Liver (tissue), 9 donors: ENCODE data around the gene ENPP3. TPM values are rescaled to one million over a fixed set of nuclear protein-coding genes. Genes with fewer than 3 reads are reported as not detected.

Experiments
- DNase-seq: peaks from one replicate; pipeline ENCODE4 v3.0.0-alpha.2; 2017; ENCODE audit warnings: low spot score
- H3K27ac ChIP-seq, 2 donors: one replicate each; pipeline ENCODE4 v1.7.0; 2013; ENCODE audit warnings: inconsistent platforms in 2 of 2, low read length in 2 of 2, control low read depth in 1 of 2, low read depth in 1 of 2, mild to moderate bottlenecking in 1 of 2
- H3K27me3 ChIP-seq, 4 donors: one replicate each; pipeline versions ENCODE4 v1.6.1 to v1.7.0; 2013; ENCODE audit warnings: low read length in 3 of 4, inconsistent platforms in 1 of 4, mild to moderate bottlenecking in 1 of 4, moderate library complexity in 1 of 4; ENCODE audit not compliant: control insufficient read depth in 4 of 4, insufficient read depth in 4 of 4
- H3K36me3 ChIP-seq, 4 donors: one replicate each; pipeline versions ENCODE4 v1.6.1 to v1.7.0; 2013; ENCODE audit warnings: low read length in 3 of 4, mild to moderate bottlenecking in 3 of 4, low read depth in 1 of 4, moderate library complexity in 1 of 4; ENCODE audit not compliant: control insufficient read depth in 4 of 4, insufficient read depth in 3 of 4
- H3K4me1 ChIP-seq, 4 donors: one replicate each; pipeline versions ENCODE4 v1.6.1 to v1.7.0; 2013; ENCODE audit warnings: low read length in 3 of 4, mild to moderate bottlenecking in 3 of 4, moderate library complexity in 1 of 4; ENCODE audit not compliant: control insufficient read depth in 4 of 4, insufficient read depth in 4 of 4
- H3K4me3 ChIP-seq, 3 donors: one replicate each; pipeline versions ENCODE4 v1.6.1 to v1.7.0; 2013; ENCODE audit warnings: low read length in 3 of 3, control low read depth in 1 of 3, low read depth in 1 of 3, mild to moderate bottlenecking in 1 of 3
- H3K9ac ChIP-seq, 2 donors: one replicate each; pipeline ENCODE4 v1.7.0; 2013; ENCODE audit warnings: low read length in 2 of 2, mild to moderate bottlenecking in 2 of 2, moderate library complexity in 2 of 2, control low read depth in 1 of 2, low read depth in 1 of 2
- H3K9me3 ChIP-seq, 4 donors: one replicate each; pipeline versions ENCODE4 v1.6.1 to v1.7.0; 2013; ENCODE audit warnings: low read length in 3 of 4; ENCODE audit not compliant: control insufficient read depth in 4 of 4
- EGR1 ChIP-seq, 2 donors: IDR thresholded peaks; 2 replicates each; pipeline ENCODE4 v1.6.1; 2016 to 2018; ENCODE audit warnings: antibody characterized with exemption in 2 of 2, low read depth in 2 of 2
- FOXA1 ChIP-seq: IDR thresholded peaks from 2 replicates; pipeline ENCODE4 v1.6.1; 2016; ENCODE audit warnings: antibody characterized with exemption
- FOXA2 ChIP-seq: IDR thresholded peaks from 2 replicates; pipeline ENCODE4 v1.6.1; 2016; ENCODE audit warnings: antibody characterized with exemption
- GABPA ChIP-seq, 2 donors: IDR thresholded peaks in 1 of 2; conservative IDR thresholded peaks in 1 of 2; 2 replicates each; pipeline ENCODE4 v1.6.1; 2016; ENCODE audit warnings: antibody characterized with exemption in 2 of 2, mild to moderate bottlenecking in 1 of 2, moderate library complexity in 1 of 2
- HNF4A ChIP-seq, 2 donors: conservative IDR thresholded peaks; 2 replicates each; pipeline ENCODE4 v1.6.1; 2016; ENCODE audit warnings: antibody characterized with exemption in 2 of 2, mild to moderate bottlenecking in 2 of 2
- HNF4G ChIP-seq: IDR thresholded peaks from 2 replicates; pipeline ENCODE4 v1.6.1; 2016; ENCODE audit warnings: antibody characterized with exemption
- JUND ChIP-seq, 2 donors: IDR thresholded peaks; 2 replicates each; pipeline ENCODE4 v1.6.1; 2016; ENCODE audit warnings: antibody characterized with exemption in 2 of 2
- MAX ChIP-seq: IDR thresholded peaks from 2 replicates; pipeline ENCODE4 v1.6.1; 2016; ENCODE audit warnings: antibody characterized with exemption
- NR2F2 ChIP-seq: IDR thresholded peaks from 2 replicates; pipeline ENCODE4 v1.6.1; 2016; ENCODE audit warnings: antibody characterized with exemption
- RAD21 ChIP-seq, 2 donors: IDR thresholded peaks; 2 replicates each; pipeline ENCODE4 v1.6.1; 2016; ENCODE audit warnings: antibody characterized with exemption in 2 of 2, mild to moderate bottlenecking in 2 of 2
- REST ChIP-seq: IDR thresholded peaks from 2 replicates; pipeline ENCODE4 v1.6.1; 2016; ENCODE audit warnings: antibody characterized with exemption, mild to moderate bottlenecking
- RXRA ChIP-seq, 2 donors: IDR thresholded peaks; 2 replicates each; pipeline ENCODE4 v1.6.1; 2017 to 2018; ENCODE audit warnings: antibody characterized with exemption in 2 of 2, mild to moderate bottlenecking in 1 of 2
- SP1 ChIP-seq: IDR thresholded peaks from 2 replicates; pipeline ENCODE4 v1.6.1; 2018; ENCODE audit warnings: antibody characterized with exemption, mild to moderate bottlenecking
- TAF1 ChIP-seq: conservative IDR thresholded peaks from 2 replicates; pipeline ENCODE4 v1.6.1; 2016; ENCODE audit warnings: antibody characterized with exemption, mild to moderate bottlenecking
- YY1 ChIP-seq: IDR thresholded peaks from 2 replicates; pipeline ENCODE4 v1.6.1; 2016; ENCODE audit warnings: antibody characterized with exemption, mild to moderate bottlenecking
- ZBTB33 ChIP-seq: IDR thresholded peaks from 2 replicates; pipeline ENCODE4 v1.6.1; 2016; ENCODE audit warnings: antibody characterized with exemption
- WGBS: extraction: QIAGEN DNeasy Blood & Tissue Kit; methylation state at CpG from one replicate; pipeline ENCODE4 v1.1.7; 2013; 5-methylcytosine and 5-hydroxymethylcytosine counted together
- polyA plus RNA-seq, 2 donors: library from polyadenylated mRNA; stranded (reverse) in 1 of 2; unstranded in 1 of 2; fragments of 200-250 nt in 1 of 2; fragments of >200 nt in 1 of 2; fragmentation: Nextera tagmentation in 1 of 2; extraction: Ambion mirVana in 1 of 2; gene quantifications; one replicate each; pipeline versions ENCODE4 v1.2.1 to v1.2.3, GENCODE V29; 2013 to 2015
- total RNA-seq, 2 donors: library from RNA; depleted of rRNA; stranded (reverse); fragments of >200 nt; gene quantifications; one replicate each; pipeline ENCODE4 v1.2.3, GENCODE V29; 2014
- TF ChIP-seq, protein P1 (sequence below): IDR thresholded peaks from 2 replicates; pipeline ENCODE4 v1.6.1; 2016; ENCODE audit warnings: antibody characterized with exemption
- TF ChIP-seq, protein P2 (sequence below): fragments of 150-350 bp; IDR thresholded peaks from 2 replicates; pipeline ENCODE4 v1.5.1; 2017; ENCODE audit warnings: improper control_type of control experiment, low read depth, low read length; ENCODE audit not compliant: missing input control
- donor health status: healthy.
- donor health status: healthy.
- donor health status: healthy.
- donor health status: healthy.
- donor health status: healthy.

Gene ENPP3
- total and polyA plus RNA-seq, 4 donors, result 0.51 to 6.1 (median 1.1) TPM

GRCh38 chr6:131776985-131777384, 139.9 kb downstream of the ENPP3 start:
- Histone ChIP-seq H3K27me3 (no peaks in the 10 kb centered on the region), H3K9ac (no peak overlapping the region), H3K9me3 (no peaks in the 10 kb centered on the region), H3K4me3 (no peak overlapping the region), H3K4me1 (no peaks in the 10 kb centered on the region), H3K36me3 (no peaks in the 10 kb centered on the region), H3K27ac (no peak overlapping the region)
- 66% methylated on average over 2 of the region's 2 CpGs for WGBS
- TF ChIP-seq NR2F2 (no peak), TAF1 (no peak), ZBTB33 (no peak), FOXA1 (no peak), MAX (no peak), SP1 (no peak), HNF4G (no peak), HNF4A (conservative IDR thresholded peaks at IDR 0.05) (no peak), FOXA2 (no peak), GABPA (IDR thresholded peaks at IDR 0.05 in 1 of 2, conservative IDR thresholded peaks at IDR 0.05 in 1 of 2) (no peak), RXRA (IDR thresholded peaks at IDR 0.05) (no peak), REST (no peak), RAD21 (IDR thresholded peaks at IDR 0.05) (no peak), JUND (IDR thresholded peaks at IDR 0.05) (no peak), YY1 (no peak), EGR1 (IDR thresholded peaks at IDR 0.05; ENCODE audit: low read depth in 2 of 2) (no peak)
- TF ChIP-seq, protein P1, sequence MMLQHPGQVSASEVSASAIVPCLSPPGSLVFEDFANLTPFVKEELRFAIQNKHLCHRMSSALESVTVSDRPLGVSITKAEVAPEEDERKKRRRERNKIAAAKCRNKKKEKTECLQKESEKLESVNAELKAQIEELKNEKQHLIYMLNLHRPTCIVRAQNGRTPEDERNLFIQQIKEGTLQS, result no peak
- TF ChIP-seq, protein P2, sequence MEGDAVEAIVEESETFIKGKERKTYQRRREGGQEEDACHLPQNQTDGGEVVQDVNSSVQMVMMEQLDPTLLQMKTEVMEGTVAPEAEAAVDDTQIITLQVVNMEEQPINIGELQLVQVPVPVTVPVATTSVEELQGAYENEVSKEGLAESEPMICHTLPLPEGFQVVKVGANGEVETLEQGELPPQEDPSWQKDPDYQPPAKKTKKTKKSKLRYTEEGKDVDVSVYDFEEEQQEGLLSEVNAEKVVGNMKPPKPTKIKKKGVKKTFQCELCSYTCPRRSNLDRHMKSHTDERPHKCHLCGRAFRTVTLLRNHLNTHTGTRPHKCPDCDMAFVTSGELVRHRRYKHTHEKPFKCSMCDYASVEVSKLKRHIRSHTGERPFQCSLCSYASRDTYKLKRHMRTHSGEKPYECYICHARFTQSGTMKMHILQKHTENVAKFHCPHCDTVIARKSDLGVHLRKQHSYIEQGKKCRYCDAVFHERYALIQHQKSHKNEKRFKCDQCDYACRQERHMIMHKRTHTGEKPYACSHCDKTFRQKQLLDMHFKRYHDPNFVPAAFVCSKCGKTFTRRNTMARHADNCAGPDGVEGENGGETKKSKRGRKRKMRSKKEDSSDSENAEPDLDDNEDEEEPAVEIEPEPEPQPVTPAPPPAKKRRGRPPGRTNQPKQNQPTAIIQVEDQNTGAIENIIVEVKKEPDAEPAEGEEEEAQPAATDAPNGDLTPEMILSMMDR, result no peak
- no peak for DNase-seq

- no peaks in the 10 kb centered on the region for H3K27me3 ChIP-seq
- no peaks in the 10 kb centered on the region for H3K4me1 ChIP-seq
- 85% methylated on average over 1 of the region's 1 CpG for whole genome bisulfite sequencing
- no peak for DNase-seq
- H3K27ac ChIP-seq, result no peak overlapping the region
- H3K36me3 ChIP-seq, result no peaks in the 10 kb centered on the region
- no peaks in the 10 kb centered on the region for H3K9me3 ChIP-seq
- H3K4me3 ChIP-seq, result no peak overlapping the region
- no peak overlapping the region for H3K9ac ChIP-seq
- TF ChIP-seq FOXA2, result no peak
- TF ChIP-seq RAD21 (IDR thresholded peaks at IDR 0.05), result no peak
- TF ChIP-seq REST, result no peak
- no peak for TF ChIP-seq HNF4A (conservative IDR thresholded peaks at IDR 0.05)
- no peak for TF ChIP-seq RXRA (IDR thresholded peaks at IDR 0.05)
- TF ChIP-seq FOXA1, result no peak
- TF ChIP-seq TAF1, result no peak
- TF ChIP-seq JUND (IDR thresholded peaks at IDR 0.05), result no peak
- TF ChIP-seq EGR1 (IDR thresholded peaks at IDR 0.05; ENCODE audit: low read depth in 2 of 2), result no peak
- TF ChIP-seq NR2F2, result no peak
- no peak for TF ChIP-seq YY1
- TF ChIP-seq, protein P2, result no peak
- no peak for TF ChIP-seq SP1
- no peak for TF ChIP-seq GABPA (IDR thresholded peaks at IDR 0.05 in 1 of 2, conservative IDR thresholded peaks at IDR 0.05 in 1 of 2)
These were observed 141.1 kb downstream of the ENPP3 start for GRCh38 chr6:131778169-131778568.
